Measurements from ENCODE around the gene GUCY2D.

GUCY2D gene

DNA sequence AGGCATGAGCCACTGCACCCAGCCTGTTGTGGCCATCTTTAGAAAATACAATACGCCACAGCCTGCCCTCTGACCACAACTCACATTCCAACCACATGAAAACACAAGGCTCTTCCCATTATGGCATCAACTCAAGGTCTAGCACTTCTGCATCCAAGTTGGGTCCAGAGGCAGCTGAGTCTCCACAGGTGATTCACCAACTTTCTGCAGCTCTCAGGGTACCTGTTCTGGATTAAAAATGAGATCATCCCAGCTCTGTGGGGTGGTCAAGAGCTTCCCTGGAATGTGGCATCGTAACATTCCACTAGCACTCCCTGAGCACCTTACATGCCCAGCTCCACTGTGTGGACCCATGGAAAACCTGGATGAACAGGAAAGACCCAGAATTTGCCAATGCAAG lies 9.9 kb upstream of the GUCY2D start:
- no peak for DNase-seq (ENCODE audit: low read depth in 2 of 2)

DNA sequence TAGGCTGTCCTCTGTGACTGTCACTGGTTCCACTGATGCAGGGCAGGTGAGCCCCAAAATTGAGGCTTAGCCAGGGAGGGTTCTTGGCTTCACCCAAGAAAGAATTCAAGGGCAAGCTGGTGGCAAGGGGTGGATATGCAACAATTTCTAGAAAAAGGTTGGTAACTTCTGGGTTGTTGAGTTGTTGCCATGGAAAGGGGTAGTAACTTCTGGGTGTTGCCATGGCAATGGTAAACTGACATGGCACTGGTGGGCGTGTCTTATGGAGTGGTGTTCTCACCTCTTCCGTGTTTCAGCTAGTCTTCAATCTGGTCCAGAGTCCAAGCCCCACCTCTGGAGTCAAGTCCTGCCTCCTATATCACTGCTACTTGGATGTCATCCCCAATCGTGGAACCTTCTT lies 9.5 kb upstream of the GUCY2D start:
- DNase-seq (ENCODE audit: low read depth in 2 of 2) = no peak

DNA sequence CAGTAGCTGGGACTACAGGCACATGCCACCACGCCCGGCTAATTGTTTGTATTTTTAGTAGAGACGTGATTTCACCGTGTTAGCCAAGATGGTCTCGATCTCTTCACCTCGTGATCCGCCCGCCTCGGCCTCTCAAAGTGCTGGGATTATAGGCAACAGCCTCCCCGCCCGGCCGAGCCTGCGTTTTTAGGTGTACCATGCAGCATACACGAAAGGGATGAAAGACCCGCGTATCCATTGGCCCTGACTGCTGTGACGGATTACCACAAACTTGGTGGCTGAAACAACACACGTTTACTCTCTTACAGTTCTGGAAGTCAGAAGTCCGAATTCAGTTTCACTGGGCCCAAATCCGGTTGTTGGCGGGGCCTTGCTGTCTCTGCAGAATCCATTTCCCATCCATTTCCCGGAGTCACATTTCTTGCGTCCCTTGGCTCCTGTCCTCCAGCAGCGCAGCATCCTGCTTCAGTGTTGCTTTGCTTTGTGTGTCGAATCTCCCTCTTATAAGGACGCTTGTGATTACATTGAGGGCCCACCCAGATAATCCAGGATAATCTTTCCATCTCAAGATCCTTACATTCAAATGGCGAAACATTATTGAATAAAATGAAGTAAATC lies 8.3 kb upstream of the GUCY2D start:
- no peak for DNase-seq (ENCODE audit: low read depth in 2 of 2)

DNA sequence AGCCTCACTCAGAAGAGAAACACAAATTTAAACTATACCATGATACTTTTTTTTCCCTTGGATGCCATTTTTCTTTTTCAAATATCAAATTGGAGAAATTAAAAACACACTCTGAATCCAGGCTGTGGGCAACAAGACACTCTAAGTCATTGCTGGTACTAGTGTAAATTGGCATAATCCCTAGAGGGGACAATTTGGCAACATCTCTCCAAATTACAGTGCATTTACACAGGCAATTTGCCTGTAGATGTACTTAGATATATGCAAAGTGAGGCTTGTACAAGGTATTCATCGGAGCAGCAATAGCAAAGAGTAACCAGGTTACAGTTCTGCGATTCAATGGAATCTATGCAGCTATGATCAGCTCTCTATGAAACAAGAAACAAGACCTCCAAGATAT lies 6.7 kb upstream of the GUCY2D start:
- no peak for DNase-seq (ENCODE audit: low read depth in 2 of 2)

DNA sequence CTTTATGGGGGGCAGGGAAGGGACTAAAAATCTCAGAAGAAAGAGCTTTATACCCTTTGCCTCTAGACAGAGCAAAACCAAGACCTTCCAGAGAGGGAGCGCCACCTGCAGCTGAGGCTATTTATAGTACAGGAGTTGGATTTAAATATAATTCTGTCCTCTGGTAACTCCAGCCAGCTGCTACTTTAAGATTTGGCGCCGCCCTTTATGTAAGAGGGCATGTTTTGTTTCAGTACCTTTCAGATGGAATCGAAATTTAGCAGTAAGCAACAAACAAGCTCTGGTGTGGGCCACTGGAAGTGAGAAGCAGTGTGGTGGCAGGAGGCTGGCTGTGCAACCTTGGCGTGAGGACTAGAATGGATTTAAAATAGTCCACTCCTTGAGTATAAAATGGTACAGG lies 5.2 kb upstream of the GUCY2D start:
- no peak for DNase-seq (ENCODE audit: low read depth in 2 of 2)

DNA sequence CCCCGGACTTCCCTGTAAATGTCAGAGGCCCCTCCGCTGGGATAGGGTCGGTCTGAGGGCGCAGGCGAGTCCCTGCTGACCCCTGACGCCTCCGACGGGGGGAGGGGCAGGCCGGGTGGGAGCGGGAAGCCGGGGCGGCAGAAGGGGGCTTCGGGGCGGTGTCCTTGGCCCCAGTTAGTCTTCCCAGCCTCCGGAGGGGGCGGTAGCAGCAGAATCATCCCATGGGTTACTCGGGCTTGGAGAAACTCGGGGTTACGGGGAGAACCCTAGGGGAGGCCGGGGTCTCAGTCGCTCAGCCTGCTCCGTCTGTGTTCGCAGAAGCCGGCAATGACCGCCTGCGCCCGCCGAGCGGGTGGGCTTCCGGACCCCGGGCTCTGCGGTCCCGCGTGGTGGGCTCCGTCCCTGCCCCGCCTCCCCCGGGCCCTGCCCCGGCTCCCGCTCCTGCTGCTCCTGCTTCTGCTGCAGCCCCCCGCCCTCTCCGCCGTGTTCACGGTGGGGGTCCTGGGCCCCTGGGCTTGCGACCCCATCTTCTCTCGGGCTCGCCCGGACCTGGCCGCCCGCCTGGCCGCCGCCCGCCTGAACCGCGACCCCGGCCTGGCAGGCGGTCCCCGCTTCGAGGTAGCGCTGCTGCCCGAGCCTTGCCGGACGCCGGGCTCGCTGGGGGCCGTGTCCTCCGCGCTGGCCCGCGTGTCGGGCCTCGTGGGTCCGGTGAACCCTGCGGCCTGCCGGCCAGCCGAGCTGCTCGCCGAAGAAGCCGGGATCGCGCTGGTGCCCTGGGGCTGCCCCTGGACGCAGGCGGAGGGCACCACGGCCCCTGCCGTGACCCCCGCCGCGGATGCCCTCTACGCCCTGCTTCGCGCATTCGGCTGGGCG lies 542 bp downstream of the GUCY2D start:
- no peak for DNase-seq (ENCODE audit: low read depth in 2 of 2)

DNA sequence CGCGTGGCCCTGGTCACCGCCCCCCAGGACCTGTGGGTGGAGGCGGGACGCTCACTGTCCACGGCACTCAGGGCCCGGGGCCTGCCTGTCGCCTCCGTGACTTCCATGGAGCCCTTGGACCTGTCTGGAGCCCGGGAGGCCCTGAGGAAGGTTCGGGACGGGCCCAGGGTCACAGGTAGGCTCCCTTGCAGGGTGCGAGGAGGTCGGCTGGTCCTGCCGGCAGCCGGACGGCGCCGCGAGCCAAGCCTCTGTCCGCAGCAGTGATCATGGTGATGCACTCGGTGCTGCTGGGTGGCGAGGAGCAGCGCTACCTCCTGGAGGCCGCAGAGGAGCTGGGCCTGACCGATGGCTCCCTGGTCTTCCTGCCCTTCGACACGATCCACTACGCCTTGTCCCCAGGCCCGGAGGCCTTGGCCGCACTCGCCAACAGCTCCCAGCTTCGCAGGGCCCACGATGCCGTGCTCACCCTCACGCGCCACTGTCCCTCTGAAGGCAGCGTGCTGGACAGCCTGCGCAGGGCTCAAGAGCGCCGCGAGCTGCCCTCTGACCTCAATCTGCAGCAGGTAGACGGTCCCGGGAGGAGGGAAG lies 1.3 kb downstream of the GUCY2D start:
- DNase-seq (ENCODE audit: low read depth in 2 of 2) = no peak

DNA sequence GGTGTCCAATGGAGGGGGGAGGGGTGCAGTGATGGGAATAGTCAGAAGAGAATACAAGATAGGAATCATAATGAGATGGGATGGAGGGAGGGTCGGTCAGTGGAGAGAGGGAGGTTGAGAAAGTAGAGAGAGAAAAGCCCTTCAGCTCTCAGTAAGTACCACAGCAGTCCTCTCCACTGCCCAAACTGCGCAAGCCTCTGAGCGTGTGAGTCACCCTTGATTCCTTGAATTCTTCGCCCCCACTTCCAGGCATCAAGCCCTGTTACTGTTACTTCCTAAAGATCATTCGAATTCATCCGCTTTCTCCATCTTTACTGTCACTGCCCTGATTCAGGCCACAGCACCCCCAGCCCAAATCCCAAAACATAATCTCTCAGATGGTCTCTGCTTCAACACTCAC lies 2.5 kb downstream of the GUCY2D start:
- DNase-seq (ENCODE audit: low read depth in 2 of 2) = no peak

DNA sequence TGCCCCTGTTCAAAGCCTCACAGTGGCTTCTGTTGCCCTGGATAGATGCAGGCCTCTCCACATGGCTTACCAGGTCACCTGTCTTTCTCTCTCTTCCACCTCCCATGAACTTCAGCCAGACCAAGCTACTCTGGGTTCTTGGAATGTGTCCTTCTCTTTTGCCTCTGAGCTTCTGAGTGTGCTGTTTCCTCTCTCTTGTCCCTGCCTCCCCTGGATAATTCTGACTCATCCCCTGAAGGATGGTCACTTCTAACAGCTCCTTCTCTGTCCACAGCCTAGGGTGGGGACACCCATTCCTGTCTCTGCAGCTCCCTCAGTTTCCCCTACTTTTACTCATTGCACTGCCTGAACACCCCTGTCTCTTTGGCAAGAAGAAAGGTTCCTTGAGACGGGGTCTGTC lies 2.9 kb downstream of the GUCY2D start:
- DNase-seq (ENCODE audit: low read depth in 2 of 2) = no peak

DNA sequence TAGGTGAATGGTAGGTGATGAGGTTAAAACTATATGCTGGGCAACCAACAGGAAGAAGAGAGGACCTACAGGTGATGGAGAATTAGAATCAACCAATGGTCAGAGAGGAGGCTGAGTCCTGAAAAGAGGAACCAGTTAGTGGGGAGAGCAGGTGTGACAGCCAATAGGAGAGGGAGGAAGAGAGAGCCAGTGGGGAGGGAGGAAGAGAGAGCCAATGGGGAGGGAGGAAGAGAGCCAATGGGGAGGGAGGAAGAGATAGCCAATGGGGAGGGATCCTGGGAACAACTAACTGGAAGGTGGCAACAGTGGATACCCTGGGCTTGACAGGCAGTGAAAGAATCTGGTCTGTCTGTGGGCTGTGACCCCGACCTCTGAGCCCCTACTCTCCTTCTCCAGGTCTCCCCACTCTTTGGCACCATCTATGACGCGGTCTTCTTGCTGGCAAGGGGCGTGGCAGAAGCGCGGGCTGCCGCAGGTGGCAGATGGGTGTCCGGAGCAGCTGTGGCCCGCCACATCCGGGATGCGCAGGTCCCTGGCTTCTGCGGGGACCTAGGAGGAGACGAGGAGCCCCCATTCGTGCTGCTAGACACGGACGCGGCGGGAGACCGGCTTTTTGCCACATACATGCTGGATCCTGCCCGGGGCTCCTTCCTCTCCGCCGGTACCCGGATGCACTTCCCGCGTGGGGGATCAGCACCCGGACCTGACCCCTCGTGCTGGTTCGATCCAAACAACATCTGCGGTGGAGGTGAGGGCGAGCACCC lies 3.7 kb downstream of the GUCY2D start:
- no peak for DNase-seq (ENCODE audit: low read depth in 2 of 2)

DNA sequence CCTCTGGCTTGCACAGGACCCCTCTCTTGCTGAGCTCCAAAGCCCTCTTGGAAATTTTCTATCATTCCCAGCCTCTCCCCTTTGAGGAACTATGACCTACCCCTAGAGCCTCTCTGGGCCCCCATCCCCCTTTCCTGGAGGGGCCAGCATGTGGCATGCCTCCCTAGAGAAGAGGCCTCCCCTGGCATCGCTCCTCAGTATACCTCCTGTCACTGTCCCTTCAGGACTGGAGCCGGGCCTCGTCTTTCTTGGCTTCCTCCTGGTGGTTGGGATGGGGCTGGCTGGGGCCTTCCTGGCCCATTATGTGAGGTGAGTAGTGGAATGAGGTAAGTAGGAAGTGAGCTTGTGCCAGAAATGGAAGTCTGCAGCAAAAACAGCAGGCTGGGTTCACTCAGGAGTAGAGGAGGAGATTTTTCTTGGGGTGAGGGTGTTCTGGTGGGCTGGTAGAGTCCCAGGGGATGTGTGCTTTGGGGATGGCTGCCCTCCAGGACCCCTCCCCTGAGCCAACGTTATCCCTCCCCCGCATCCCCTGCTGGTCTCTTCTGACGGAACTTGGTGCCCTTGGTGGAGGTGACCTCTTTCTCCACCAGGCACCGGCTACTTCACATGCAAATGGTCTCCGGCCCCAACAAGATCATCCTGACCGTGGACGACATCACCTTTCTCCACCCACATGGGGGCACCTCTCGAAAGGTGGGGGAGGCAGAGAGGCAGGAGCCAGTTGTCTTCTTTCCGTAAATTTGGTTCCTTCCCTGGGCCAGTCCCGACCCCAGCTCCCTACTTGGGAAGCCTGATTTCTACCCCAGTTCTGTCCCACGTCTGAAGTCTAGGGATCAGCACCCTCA lies 4.6 kb downstream of the GUCY2D start:
- DNase-seq (ENCODE audit: low read depth in 2 of 2) = no peak

DNA sequence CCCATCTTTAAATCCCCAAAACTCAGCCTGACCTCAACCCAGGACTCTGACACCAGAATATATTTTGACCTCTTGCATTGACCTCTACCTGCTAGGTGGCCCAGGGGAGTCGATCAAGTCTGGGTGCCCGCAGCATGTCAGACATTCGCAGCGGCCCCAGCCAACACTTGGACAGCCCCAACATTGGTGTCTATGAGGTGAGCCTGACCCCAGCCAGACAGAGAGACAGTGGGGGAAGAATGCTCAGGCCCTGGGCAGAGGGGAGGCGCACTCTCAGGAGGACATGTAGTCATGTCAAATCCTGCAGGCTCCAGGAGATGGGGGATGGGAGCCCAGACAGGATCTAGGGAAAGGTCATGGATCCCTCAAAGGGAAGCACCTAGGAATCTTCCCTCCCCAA lies 5.4 kb downstream of the GUCY2D start:
- no peak for DNase-seq (ENCODE audit: low read depth in 2 of 2)

DNA sequence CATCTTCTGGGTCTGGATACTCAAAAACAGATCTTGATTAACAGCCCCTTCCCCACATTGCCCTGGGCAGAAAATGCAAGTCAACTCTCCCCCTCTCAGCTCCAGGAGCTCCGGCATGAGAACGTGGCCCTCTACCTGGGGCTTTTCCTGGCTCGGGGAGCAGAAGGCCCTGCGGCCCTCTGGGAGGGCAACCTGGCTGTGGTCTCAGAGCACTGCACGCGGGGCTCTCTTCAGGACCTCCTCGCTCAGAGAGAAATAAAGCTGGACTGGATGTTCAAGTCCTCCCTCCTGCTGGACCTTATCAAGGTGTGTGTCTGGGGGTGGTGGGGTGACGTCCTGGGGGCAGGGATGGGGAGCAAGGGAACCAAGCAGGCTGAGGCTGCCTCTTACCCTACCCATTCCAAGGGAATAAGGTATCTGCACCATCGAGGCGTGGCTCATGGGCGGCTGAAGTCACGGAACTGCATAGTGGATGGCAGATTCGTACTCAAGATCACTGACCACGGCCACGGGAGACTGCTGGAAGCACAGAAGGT lies 9.7 kb downstream of the GUCY2D start:
- no peak for DNase-seq (ENCODE audit: low read depth in 2 of 2)

DNA sequence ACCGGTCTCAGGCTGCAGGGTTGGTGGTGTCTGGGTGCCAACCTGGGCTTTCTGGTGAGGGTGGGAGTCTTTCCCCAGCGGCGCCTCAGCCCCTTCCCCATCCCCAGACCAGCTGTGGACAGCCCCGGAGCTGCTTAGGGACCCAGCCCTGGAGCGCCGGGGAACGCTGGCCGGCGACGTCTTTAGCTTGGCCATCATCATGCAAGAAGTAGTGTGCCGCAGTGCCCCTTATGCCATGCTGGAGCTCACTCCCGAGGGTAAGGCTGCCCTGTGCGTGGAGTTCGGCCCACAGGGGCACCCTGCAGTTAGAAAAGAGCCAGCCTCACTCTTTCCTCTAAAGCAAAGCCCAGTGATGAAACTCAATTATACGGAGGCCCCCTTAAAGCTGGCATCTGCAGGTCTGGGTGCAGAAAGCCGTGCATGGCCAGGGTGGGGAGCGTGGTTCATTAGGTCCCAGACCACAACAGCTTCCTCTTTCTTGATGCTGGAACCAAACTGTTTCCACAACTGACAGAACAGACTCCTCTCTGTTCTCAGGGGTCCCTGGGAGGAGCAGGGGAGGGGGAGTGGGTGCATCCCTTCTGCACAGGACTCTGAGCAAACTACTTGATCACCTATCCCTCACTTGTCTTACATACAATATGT lies 10.7 kb downstream of the GUCY2D start:
- no peak for DNase-seq (ENCODE audit: low read depth in 2 of 2)

DNA sequence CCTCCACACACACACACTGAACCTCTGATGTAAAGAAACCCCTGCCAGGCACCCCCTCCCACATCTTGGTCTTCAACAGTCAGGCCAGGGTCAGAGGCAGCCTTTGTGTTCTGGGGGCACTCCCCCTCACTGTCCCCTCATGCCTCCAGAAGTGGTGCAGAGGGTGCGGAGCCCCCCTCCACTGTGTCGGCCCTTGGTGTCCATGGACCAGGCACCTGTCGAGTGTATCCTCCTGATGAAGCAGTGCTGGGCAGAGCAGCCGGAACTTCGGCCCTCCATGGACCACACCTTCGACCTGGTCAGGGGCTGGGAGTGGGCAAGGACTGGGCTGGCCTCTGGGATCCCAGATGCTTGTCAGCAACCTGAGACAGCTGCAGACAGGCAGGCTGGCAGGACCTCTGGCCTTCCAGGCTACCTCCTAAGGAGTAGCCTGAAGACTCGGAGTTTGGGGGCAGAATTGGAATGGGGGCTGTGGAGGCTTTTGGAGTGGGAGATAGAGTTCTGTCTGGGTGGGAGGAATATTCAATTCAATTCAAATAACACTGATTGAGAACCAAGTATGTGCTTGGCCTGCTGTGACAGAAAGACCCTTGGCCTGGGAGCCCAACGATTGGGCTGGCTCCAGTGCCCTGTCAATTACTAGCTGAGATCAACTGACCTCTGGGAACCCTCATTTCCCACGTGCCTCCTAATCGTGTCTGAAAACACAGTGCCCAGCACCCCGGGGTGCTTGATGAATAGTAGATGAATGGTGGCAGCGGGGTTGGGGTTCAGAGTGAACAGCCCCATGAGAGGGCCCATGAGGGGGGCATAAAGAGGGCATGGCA lies 11.5 kb downstream of the GUCY2D start:
- no peak for DNase-seq (ENCODE audit: low read depth in 2 of 2)

DNA sequence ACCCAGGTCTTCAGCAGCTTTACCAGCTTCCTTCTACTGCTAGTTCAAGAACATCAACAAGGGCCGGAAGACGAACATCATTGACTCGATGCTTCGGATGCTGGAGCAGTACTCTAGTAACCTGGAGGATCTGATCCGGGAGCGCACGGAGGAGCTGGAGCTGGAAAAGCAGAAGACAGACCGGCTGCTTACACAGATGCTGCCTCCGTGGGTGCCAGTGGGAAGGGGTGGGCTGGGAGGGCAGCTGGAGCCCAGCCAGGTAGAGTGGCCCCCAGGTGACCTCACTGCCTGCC lies 12.1 kb downstream of the GUCY2D start:
- no peak for DNase-seq (ENCODE audit: low read depth in 2 of 2)

DNA sequence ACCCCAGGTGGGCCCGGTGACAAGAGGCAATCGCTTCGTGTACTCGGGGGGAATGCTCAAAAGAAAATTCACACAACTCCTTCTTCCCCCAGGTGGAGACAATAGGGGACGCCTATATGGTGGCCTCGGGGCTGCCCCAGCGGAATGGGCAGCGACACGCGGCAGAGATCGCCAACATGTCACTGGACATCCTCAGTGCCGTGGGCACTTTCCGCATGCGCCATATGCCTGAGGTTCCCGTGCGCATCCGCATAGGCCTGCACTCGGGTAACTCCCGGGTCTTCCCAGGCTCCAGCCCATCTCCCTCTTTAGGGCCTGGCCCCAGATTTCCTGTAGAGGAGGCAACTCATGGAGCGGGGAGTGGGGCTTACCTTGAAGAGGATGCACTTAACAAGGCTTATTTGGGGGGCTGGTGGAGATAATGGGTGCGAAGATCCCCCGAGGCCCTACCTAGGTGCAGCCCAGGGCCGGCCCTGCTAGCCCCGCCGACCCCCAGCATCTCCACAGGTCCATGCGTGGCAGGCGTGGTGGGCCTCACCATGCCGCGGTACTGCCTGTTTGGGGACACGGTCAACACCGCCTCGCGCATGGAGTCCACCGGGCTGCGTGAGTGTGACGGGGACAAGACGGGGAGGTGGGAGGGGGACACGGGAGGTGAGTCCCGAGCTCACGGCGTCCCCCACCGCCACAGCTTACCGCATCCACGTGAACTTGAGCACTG lies 13.0 kb downstream of the GUCY2D start:
- DNase-seq (ENCODE audit: low read depth in 2 of 2) = no peak

DNA sequence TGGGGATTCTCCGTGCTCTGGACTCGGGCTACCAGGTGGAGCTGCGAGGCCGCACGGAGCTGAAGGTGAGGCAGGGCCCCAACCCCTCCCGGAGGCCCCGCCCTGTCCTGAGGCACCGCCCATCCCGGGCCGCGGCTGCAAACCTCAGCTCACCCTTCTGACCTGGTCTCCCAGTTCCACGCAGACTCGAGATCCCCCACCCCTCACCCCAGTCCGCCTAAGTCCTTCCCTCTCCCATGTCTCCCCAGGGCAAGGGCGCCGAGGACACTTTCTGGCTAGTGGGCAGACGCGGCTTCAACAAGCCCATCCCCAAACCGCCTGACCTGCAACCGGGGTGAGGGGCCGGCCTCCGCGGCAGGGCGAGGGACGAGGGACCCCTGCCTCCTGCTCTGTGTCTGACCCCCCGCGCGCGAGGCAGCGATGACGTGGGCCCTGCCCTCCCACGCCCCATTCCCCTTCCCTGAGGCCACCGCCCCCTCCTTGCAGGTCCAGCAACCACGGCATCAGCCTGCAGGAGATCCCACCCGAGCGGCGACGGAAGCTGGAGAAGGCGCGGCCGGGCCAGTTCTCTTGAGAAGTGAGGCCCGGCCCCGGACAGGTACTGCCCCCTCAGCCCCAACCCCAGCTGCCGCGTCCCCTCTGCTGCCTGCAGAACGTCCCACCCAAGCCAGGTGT lies 13.7 kb downstream of the GUCY2D start:
- no peak for DNase-seq (ENCODE audit: low read depth in 2 of 2)

All from stimulated activated CD8-positive, alpha-beta memory T cell treated with anti-CD3 and anti-CD28 coated beads, Interleukin-7, amount 100 ng/mL, for 1 hour (primary cell).